ENCODE measurements around the gene CBLL2. TPM values are rescaled to one million over a fixed set of nuclear protein-coding genes. Genes with fewer than 3 reads are reported as not detected.

Gene CBLL2
- total RNA-seq, 1 experiment from 2014 or later: not detected

DNA sequence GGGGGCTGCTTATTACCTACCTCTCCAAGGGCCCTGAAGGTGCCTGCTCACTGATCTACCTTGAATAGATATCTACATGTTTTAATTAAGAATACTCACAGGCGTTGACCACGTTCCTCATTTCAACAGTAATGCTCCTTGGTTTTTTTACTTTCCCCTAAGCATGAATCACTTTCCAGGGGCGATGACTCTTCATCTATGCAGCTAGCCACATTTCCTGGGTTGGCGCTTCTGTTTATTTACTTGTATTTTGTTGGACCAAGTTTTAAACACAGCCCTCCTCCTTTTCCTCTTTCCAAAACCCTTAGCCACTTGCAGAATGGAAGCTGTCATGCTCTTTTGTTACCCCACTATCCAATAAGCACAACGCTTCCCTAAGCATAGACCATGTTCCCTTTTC lies 50.8 kb downstream of the CBLL2 start:
- Histone ChIP-seq H3K4me1 (ENCODE audit: insufficient read depth, low read length) (peaks cover 3% of the 10 kb centered on the region; the same call in 1 of the 2 replicates), H3K23ac (ENCODE audit: insufficient read length, low read depth, low read length) (no peak overlapping the region), H2BK15ac (ENCODE audit: low read depth, low read length) (no peak overlapping the region), H2BK5ac (ENCODE audit: insufficient read length, low read length) (no peak overlapping the region), H3K23me2 (ENCODE audit: insufficient read length, low read depth, low read length, poor library complexity, severe bottlenecking) (no peaks in the 10 kb centered on the region), H3K9me3 (ENCODE audit: control insufficient read depth, low read depth, low read length) (no peaks in the 10 kb centered on the region), H2BK12ac (ENCODE audit: insufficient read length, low read depth, low read length) (no peak overlapping the region), H4K20me1 (ENCODE audit: control insufficient read depth, insufficient read depth, insufficient read length) (no peaks in the 10 kb centered on the region), H2BK20ac (ENCODE audit: low read depth, low read length, poor library complexity, severe bottlenecking) (no peak overlapping the region), H3K4me2 (ENCODE audit: insufficient read depth, insufficient read length, low read length) (no peak overlapping the region), H2AK5ac (ENCODE audit: insufficient read length, low read length) (no peak overlapping the region), H3K4ac (ENCODE audit: low read depth, low read length) (no peak overlapping the region), H3K27me3 (ENCODE audit: insufficient read depth, low read length) (no peaks in the 10 kb centered on the region), H3K79me2 (ENCODE audit: insufficient read depth, low read length) (no peaks in the 10 kb centered on the region), H4K91ac (ENCODE audit: insufficient read length, low read depth, low read length) (no peak overlapping the region), H3K14ac (ENCODE audit: insufficient read depth, low read length) (no peak overlapping the region), H3K18ac (ENCODE audit: insufficient read length, low read depth, low read length) (no peak overlapping the region), H4K8ac (replicated peaks; ENCODE audit: insufficient read length, low read depth, low read length) (no peak overlapping the region), H4K5ac (ENCODE audit: insufficient read length, low read depth, low read length) (no peak overlapping the region), H3K79me1 (ENCODE audit: insufficient read depth, low read depth, low read length, poor library complexity, severe bottlenecking) (no peaks in the 10 kb centered on the region), H3K56ac (ENCODE audit: insufficient read length, low read depth, low read length) (no peak overlapping the region), H3K9ac (ENCODE audit: extremely low read depth, insufficient read length, low read length) (no peak overlapping the region), H2AFZ (ENCODE audit: low read length) (no peak overlapping the region), H2BK120ac (ENCODE audit: low read depth, low read length, poor library complexity, severe bottlenecking) (no peak overlapping the region), H3T11ph (ENCODE audit: low read length) (no peak overlapping the region), H3K27ac (ENCODE audit: insufficient read length, low read depth, low read length) (no peak overlapping the region)
- Mint-ChIP-seq H3K27ac (no peak overlapping the region), H3K36me3 (ENCODE audit: insufficient read depth in 1 of 3, low read depth in 3 of 3) (peaks cover 0 to 9% (median 0%) of the 10 kb centered on the region in 3 experiments; a peak in 2 of 7 replicates), H3K4me3 (no peak overlapping the region), H3K9me3 (peaks cover 13 to 34% of the 10 kb centered on the region in 2 experiments), H3K27me3 (ENCODE audit: low read depth) (no peaks in the 10 kb centered on the region), H3K4me1 (peaks cover 15 to 19% of the 10 kb centered on the region in 2 experiments; a peak in 3 of 4 replicates)
- WGBS (ENCODE audit: extremely low coverage, insufficient read length, low lambda C conversion rate): no CpG with 5 or more reads among the region's 5 CpGs
- no peak for DNase-seq
- TF ChIP-seq, protein P1, sequence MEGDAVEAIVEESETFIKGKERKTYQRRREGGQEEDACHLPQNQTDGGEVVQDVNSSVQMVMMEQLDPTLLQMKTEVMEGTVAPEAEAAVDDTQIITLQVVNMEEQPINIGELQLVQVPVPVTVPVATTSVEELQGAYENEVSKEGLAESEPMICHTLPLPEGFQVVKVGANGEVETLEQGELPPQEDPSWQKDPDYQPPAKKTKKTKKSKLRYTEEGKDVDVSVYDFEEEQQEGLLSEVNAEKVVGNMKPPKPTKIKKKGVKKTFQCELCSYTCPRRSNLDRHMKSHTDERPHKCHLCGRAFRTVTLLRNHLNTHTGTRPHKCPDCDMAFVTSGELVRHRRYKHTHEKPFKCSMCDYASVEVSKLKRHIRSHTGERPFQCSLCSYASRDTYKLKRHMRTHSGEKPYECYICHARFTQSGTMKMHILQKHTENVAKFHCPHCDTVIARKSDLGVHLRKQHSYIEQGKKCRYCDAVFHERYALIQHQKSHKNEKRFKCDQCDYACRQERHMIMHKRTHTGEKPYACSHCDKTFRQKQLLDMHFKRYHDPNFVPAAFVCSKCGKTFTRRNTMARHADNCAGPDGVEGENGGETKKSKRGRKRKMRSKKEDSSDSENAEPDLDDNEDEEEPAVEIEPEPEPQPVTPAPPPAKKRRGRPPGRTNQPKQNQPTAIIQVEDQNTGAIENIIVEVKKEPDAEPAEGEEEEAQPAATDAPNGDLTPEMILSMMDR (conservative IDR thresholded peaks at IDR 0.05): no peak

Other genes starting within 250 kb of the CBLL2 start
- gene PHEX, start 240.6 kb upstream of the CBLL2 start, total RNA-seq (2021): 0.11 and 0.15 TPM in 2 replicates

Data from H9 (cell line).